Stimulated activated CD4-positive, alpha-beta T cell treated with anti-CD3 and anti-CD28 coated beads, TNF-alpha, amount 100 ng/mL, for 4 hours (primary cell): ENCODE results near the gene NR2F2.

ENCODE experiments used
- DNase-seq, 3 experiments: peaks; one replicate each; pipeline ENCODE4 v3.0.0-alpha.2; 2020; ENCODE audit warnings: low read depth in 3 of 3

NR2F2 gene

GRCh38 chr15:96353416-96353929, 23.0 kb downstream of the NR2F2 start:
- no peak for DNase-seq

GRCh38 chr15:96353930-96354730, 23.6 kb downstream of the NR2F2 start:
- DNase-seq: no peak

GRCh38 chr15:96354731-96355567, 24.4 kb downstream of the NR2F2 start:
- DNase-seq: no peak

GRCh38 chr15:96355568-96356187, 25.2 kb downstream of the NR2F2 start:
- no peak for DNase-seq

- DNase-seq: peak; percentile 24 to 50 (median 34)
Measured at GRCh38 chr15:96356494-96357455, 26.3 kb downstream of the NR2F2 start.

- DNase-seq: no peak
Measured at GRCh38 chr15:96358001-96358801, 27.7 kb downstream of the NR2F2 start.

- DNase-seq: no peak
Measured at GRCh38 chr15:96358821-96359615, 28.5 kb downstream of the NR2F2 start.

GRCh38 chr15:96359616-96360521, 29.4 kb downstream of the NR2F2 start:
- DNase-seq: no peak

GRCh38 chr15:96360581-96361308, 30.2 kb downstream of the NR2F2 start:
- no peak for DNase-seq

- DNase-seq: no peak
Measured at GRCh38 chr15:96361309-96362010, 31.0 kb downstream of the NR2F2 start.

GRCh38 chr15:96362011-96362754, 31.7 kb downstream of the NR2F2 start:
- DNase-seq: no peak

- DNase-seq: no peak
Measured at GRCh38 chr15:96362755-96363651, 32.5 kb downstream of the NR2F2 start.

GRCh38 chr15:96363707-96364106, 33.2 kb downstream of the NR2F2 start:
- no peak for DNase-seq

GRCh38 chr15:96365781-96366525, 35.5 kb downstream of the NR2F2 start:
- no peak for DNase-seq

- DNase-seq: no peak
Measured at GRCh38 chr15:96366526-96366877, 36.0 kb downstream of the NR2F2 start.
